Gastroesophageal sphincter (tissue), 4 donors: ENCODE results near the gene ZDHHC12. TPM values are rescaled to one million over a fixed set of nuclear protein-coding genes. Genes with fewer than 3 reads are reported as not detected.

Experiments
- ATAC-seq: fragments of 150-250 bp; one replicate; pipeline ENCODE4 v1.9.1; 2016; ENCODE audit warnings: mild to moderate bottlenecking, moderate library complexity
- H3K27ac ChIP-seq, 4 donors: fragments of 200-600 bp; sonication (generic) in 3 of 4; 1 replicate in 3 of 4; 2 replicates in 1 of 4; pipeline ENCODE4 v1.5.1; 2016 to 2019
- H3K27me3 ChIP-seq: fragments of 200-600 bp; sonication (generic); one replicate; pipeline ENCODE4 v1.5.1; 2019
- H3K36me3 ChIP-seq, 2 donors: fragments of 200-600 bp; sonication (generic); one replicate each; pipeline ENCODE4 v1.5.1; 2019; ENCODE audit warnings: control low read depth in 1 of 2
- H3K4me1 ChIP-seq, 3 donors: fragments of 200-600 bp; sonication (generic); 1 replicate in 2 of 3; 2 replicates in 1 of 3; pipeline ENCODE4 v1.5.1; 2016 to 2019; ENCODE audit warnings: control low read depth in 2 of 3
- H3K4me3 ChIP-seq, 2 donors: fragments of 200-600 bp; sonication (generic); one replicate each; pipeline ENCODE4 v1.5.1; 2019; ENCODE audit warnings: mild to moderate bottlenecking in 1 of 2, moderate library complexity in 1 of 2
- H3K9me3 ChIP-seq, 3 donors: fragments of 200-600 bp; sonication (generic); one replicate each; pipeline ENCODE4 v1.5.1; 2017 to 2019; ENCODE audit warnings: control low read depth in 2 of 3
- EP300 ChIP-seq: sonication (generic); formaldehyde crosslinking; IDR thresholded peaks from one replicate; pipeline ENCODE4 v1.6.1; 2017; ENCODE audit warnings: antibody characterized with exemption, mild to moderate bottlenecking
- POLR2A ChIP-seq, 2 donors: fragments of 450-650 bp; IDR thresholded peaks; one replicate each; pipeline ENCODE4 v1.6.1; 2017; ENCODE audit warnings: antibody characterized with exemption in 2 of 2, mild to moderate bottlenecking in 2 of 2, moderate library complexity in 1 of 2
- POLR2AphosphoS5 ChIP-seq: sonication (generic); formaldehyde crosslinking; IDR thresholded peaks from one replicate; pipeline ENCODE4 v1.6.1; 2017; ENCODE audit warnings: antibody characterized with exemption
- WGBS, 2 donors: methylation state at CpG; one replicate each; pipeline ENCODE4 v1.1.5; 2018; ENCODE audit warnings: low coverage in 1 of 2; 5-methylcytosine and 5-hydroxymethylcytosine counted together
- total RNA-seq, 4 donors: library from RNA; depleted of rRNA; stranded (reverse); fragments of >200 nt; gene quantifications; one replicate each; pipeline ENCODE4 v1.1.0, GENCODE V29; 2016
- TF ChIP-seq, protein P1 (sequence below), 4 experiments: fragments of 200-600 bp in 2 of 4; fragments of 450-650 bp in 2 of 4; sonication (generic) in 1 of 4; IDR thresholded peaks; one replicate each; pipeline ENCODE4 v1.5.1; 2017 to 2019; ENCODE audit warnings: antibody characterized with exemption in 4 of 4, mild to moderate bottlenecking in 2 of 4, moderate library complexity in 2 of 4

ZDHHC12 gene
- total RNA-seq, 4 donors from 2014 or later: 19.5 to 24.5 (median 22.2) TPM

DNA sequence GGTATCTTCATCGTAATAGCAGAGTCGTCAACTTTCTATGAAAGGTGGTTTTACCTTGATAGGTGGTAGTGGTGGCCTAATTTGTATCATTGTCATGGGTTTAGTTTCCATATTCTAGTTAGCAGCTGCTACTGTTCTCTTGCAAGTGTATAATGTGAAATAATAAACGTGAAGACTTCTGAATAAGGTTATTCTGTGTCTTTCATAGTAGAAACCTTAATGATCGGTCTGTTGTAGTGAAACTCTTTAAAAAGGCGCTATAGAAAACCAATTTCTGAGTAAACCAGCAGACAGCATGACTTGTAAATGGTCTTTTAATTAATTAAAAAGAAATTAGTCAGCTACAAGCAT lies 33.3 kb downstream of the ZDHHC12 start:
- 4 to 11% methylated on average over 3 to 5 of the region's 5 CpGs for WGBS, 2 donors
- TF ChIP-seq EP300: no peak
- no peak for TF ChIP-seq POLR2A (IDR thresholded peaks at IDR 0.05)
- TF ChIP-seq POLR2AphosphoS5: no peak
- TF ChIP-seq, protein P1, sequence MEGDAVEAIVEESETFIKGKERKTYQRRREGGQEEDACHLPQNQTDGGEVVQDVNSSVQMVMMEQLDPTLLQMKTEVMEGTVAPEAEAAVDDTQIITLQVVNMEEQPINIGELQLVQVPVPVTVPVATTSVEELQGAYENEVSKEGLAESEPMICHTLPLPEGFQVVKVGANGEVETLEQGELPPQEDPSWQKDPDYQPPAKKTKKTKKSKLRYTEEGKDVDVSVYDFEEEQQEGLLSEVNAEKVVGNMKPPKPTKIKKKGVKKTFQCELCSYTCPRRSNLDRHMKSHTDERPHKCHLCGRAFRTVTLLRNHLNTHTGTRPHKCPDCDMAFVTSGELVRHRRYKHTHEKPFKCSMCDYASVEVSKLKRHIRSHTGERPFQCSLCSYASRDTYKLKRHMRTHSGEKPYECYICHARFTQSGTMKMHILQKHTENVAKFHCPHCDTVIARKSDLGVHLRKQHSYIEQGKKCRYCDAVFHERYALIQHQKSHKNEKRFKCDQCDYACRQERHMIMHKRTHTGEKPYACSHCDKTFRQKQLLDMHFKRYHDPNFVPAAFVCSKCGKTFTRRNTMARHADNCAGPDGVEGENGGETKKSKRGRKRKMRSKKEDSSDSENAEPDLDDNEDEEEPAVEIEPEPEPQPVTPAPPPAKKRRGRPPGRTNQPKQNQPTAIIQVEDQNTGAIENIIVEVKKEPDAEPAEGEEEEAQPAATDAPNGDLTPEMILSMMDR (IDR thresholded peaks at IDR 0.05): no peak
- Histone ChIP-seq H3K9me3 (no peaks in the 10 kb centered on the region), H3K36me3 (peaks cover 4 to 42% of the 10 kb centered on the region in 2 donors), H3K27ac (peak overlapping the region in 3 of 4 donors; percentile 93 to 99 (median 98)), H3K27me3 (no peaks in the 10 kb centered on the region), H3K4me3 (peak overlapping the region; percentile 55 to 95), H3K4me1 (peaks cover 4 to 29% (median 14%) of the 10 kb centered on the region in 3 donors)
- no peak for ATAC-seq

DNA sequence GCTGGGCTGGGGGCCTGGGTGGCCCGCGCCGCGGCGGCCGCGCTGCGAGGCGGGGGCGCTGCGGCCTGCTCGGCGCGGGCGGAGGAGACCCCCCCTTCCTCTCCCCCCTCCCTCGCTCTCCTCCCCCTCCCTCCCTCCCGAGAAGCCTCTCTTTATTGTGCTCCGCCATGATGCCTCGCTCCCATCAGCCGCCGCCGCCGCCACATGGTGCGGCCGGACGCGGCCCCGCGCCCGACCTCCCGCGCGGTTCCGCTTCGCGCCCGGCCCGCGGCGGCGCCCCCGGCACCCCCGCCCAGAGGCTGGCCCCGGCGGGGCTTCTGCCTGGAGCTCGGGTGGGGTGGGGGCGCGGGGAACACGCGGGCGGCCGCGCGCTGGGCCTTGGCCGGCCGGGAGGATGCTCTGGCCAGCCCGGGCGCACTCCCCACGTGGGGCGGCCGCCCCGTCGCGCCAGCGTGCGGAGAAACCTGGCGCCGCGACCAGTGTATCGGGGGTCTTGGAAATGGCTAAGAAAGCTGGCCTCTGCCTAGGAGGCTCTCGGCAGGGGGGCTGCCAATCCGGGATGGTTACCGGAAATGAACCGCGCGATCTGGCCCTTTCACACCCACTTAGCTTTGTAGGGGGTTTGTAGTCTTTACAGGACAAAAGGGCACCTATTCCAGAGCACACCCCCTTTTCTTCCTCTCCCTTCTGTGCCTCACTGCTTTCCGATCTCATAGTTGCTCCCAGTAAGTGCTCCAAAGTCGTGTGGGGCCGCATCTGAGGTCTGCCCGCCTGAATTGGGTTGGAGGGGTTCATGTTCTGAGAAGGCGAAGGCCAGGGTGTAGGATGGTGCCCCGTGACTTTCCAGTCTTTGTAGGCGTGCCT lies 33.9 kb downstream of the ZDHHC12 start:
- ATAC-seq: no peak

DNA sequence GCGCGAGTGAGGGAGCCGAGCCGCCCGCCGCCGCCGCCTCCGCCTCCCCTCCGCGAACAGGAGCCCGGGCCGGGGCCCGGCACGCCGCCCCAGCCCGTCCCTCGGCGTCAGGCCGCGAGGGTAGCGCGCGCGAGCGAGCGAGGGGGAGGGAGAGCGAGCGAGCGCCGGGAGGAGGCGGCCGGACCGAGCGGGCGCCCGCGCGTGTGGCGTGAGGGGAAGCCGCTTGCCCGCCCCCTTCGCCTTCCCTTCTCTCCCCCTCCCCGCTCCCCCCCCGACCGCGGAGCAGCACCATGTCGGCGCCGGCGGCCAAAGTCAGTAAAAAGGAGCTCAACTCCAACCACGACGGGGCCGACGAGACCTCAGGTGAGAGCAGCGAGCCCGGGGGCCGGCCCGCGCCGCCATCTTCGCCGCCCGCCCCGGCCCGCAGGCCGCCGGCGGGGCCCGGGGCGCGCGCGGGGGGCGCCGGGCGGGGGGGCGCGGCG lies 34.6 kb downstream of the ZDHHC12 start:
- peaks cover 2 to 29% of the 10 kb centered on the region in 2 donors for H3K36me3 ChIP-seq
- peak; percentile 40 for ATAC-seq
- TF ChIP-seq POLR2AphosphoS5 (no peak), EP300 (no peak), POLR2A (IDR thresholded peaks at IDR 0.05) (peak in 1 of 2 donors; percentile 92)
- TF ChIP-seq, protein P1 (IDR thresholded peaks at IDR 0.05): no peak
- H3K4me1 ChIP-seq: peaks cover 4 to 43% (median 21%) of the 10 kb centered on the region in 3 donors
- no CpG with 5 or more reads among the region's 80 CpGs for WGBS, 2 donors
- peak overlapping the region; percentile 82 to 99 (median 96) for H3K27ac ChIP-seq
- H3K9me3 ChIP-seq: no peaks in the 10 kb centered on the region
- no peaks in the 10 kb centered on the region for H3K27me3 ChIP-seq
- peak overlapping the region; percentile 69 to 95 for H3K4me3 ChIP-seq

More for the DNA sequence above, 33.9 kb downstream of the ZDHHC12 start:
- Histone ChIP-seq H3K27ac (peak overlapping the region in 3 of 4 donors; percentile 93 to 99 (median 98)), H3K9me3 (no peaks in the 10 kb centered on the region), H3K4me1 (peaks cover 4 to 35% (median 14%) of the 10 kb centered on the region in 3 donors), H3K4me3 (peak overlapping the region; percentile 55 to 95), H3K27me3 (no peaks in the 10 kb centered on the region), H3K36me3 (peaks cover 4 to 36% of the 10 kb centered on the region in 2 donors)
- 0% methylated on average over 7 of the region's 83 CpGs; no CpG with 5 or more reads in 1 of the 2 donors for WGBS, 2 donors
- TF ChIP-seq POLR2AphosphoS5: no peak
- TF ChIP-seq POLR2A (IDR thresholded peaks at IDR 0.05): no peak
- TF ChIP-seq, protein P1 (IDR thresholded peaks at IDR 0.05): no peak
- no peak for TF ChIP-seq EP300

DNA sequence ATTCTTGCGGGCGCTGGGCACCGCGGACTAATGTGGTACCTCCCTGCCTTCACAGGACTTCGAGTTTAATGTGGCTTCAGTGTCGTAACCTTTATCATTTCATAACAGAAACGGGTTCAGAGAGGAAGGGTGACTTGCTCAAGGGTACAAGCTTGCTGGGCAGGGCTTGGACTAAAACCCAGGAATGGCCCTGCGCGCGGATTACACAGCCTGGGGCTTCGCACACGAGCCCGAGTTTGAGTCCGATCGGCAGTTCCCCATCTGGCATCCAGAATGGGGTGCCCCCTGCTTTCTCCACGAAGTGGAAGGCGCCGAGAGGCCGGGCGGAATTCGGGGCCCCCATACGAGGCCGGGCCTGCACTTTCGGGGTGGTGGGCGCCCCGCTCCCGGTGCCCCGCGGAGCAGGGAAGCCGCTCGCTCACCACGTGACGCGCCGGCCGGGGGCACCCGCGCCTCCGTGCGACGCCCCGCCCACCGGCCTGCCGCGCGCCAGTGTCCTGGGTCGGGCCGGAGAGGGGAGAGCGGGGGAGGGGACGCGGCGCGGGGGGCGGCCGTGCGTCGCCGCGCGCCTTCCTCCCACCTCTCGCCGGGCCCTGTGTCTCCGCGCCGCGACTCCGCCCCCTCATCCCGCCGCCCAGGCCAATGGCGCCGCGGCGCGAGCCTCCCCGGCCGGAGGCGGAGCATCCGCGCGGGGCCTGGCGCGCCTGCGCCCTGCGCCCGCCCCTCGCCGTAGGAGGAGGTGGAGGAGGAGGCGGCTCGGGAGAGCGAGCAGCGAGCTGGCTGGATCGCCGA lies 35.2 kb downstream of the ZDHHC12 start, which contains the start of gene SET:
Gene SET, plus strand, starts transcription at position 722 of the 792 bp plus-strand sequence. CDS start 361 bp downstream, outside the sequence.
- peaks cover 0 to 23% of the 10 kb centered on the region in 2 donors for H3K36me3 ChIP-seq
- H3K4me1 ChIP-seq: peaks cover 4 to 49% (median 21%) of the 10 kb centered on the region in 3 donors
- H3K27me3 ChIP-seq: no peaks in the 10 kb centered on the region
- ATAC-seq: peak; percentile 96
- peak; percentile 89 for TF ChIP-seq POLR2AphosphoS5
- TF ChIP-seq POLR2A (IDR thresholded peaks at IDR 0.05): peak in 1 of 2 donors; percentile 97
- TF ChIP-seq, protein P1 (IDR thresholded peaks at IDR 0.05): peak in 1 of 4 experiments; percentile 26
- TF ChIP-seq EP300: no peak
- H3K4me3 ChIP-seq: peak within 1 kb of the TSS; percentile 71 to 95
- 50 to 60% methylated on average over 1 to 4 of the region's 93 CpGs for WGBS, 2 donors
- no peaks in the 10 kb centered on the region for H3K9me3 ChIP-seq
- peak within 1 kb of the TSS; percentile 91 to 99 (median 96) for H3K27ac ChIP-seq
